GM18499 (cell line): Measurements from ENCODE around the gene REEP1.
"Not testable (repeated sequence)": the region's sequence is repeated elsewhere in the genome, so short reads cannot be mapped to it uniquely, and the experiment has no call there.

Experiments
- ATAC-seq: cut with Tn5 transposase; IDR thresholded peaks from one replicate; pipeline ENCODE4 v1.9.1; 2021; ENCODE audit warnings: moderate number of reproducible peaks; ENCODE audit not compliant: insufficient read depth, unreplicated experiment

REEP1 gene

DNA sequence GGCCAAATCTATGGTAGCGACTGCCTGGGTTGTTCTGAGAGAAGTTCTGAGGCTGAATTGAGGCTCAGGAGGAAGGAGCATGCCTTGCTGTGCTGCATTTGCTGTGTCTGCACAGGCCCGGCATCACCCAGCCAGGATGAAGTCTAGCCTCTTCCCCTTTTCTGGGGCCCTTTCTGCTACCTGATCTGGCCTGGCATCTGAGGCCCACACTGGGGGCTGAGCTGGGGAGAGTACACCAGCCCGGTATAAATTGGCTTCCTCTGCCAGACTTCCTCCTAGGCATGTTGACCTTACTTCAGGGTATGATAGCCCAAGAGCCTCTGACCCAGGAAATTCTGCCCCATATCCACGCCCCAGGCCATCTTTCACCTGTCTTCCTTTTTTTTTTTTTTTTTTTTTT lies 108.2 kb downstream of the REEP1 start:
- ATAC-seq: no peak

DNA sequence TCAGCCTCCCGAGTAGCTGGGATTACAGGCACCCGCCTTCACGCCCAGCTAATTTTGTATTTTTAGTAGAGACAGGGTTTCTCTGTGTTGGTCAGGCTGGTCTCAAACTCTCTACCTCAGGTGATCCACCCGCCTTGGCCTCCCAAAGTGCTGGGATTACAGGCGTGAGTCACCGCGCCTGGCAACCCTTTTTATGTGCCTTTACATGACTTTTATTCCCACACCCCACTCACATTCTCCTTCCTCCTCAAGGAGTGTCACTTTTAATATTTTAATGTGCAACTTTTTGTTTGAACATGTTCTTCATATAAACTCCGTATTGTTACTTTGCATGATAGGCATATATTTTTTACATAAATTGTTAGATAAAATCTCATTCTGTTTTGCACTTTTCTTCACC lies 108.9 kb downstream of the REEP1 start:
- not testable (repeated sequence) for ATAC-seq

- no peak for ATAC-seq
Measured at GRCh38 chr2:86227685-86228084, 109.7 kb downstream of the REEP1 start.

- ATAC-seq: no peak
Measured at GRCh38 chr2:86226636-86227520, 110.5 kb downstream of the REEP1 start.

GRCh38 chr2:86226070-86226469 lies 111.4 kb downstream of the REEP1 start:
- ATAC-seq: no peak

DNA sequence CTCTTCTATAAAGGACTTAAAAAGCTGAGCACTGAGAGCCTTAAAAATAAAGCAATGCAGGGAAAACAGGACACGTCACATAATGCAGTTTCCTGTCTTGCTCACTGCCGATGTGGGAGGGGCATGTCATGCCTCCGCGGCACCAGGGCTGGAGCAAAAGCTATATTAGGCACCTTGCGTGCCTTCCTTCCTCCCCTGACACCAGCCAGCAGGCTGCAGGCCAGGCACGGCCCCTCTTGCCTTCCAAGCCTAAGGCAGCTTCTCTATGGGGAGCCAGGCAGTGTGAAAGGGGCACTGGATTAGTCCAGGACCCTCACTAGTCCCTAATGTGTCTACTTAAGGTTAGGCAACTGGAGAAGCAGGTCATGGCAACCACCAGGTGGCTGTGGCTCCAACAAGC lies 111.8 kb downstream of the REEP1 start:
- ATAC-seq: no peak

- no peak for ATAC-seq
Measured at GRCh38 chr2:86224645-86225355, 112.6 kb downstream of the REEP1 start.

- no peak for ATAC-seq
Measured at GRCh38 chr2:86223927-86224560, 113.4 kb downstream of the REEP1 start.

- no peak for ATAC-seq
Measured at GRCh38 chr2:86223140-86223926, 114.1 kb downstream of the REEP1 start.

- ATAC-seq: no peak
Measured at GRCh38 chr2:86221066-86221684, 116.3 kb downstream of the REEP1 start.

DNA sequence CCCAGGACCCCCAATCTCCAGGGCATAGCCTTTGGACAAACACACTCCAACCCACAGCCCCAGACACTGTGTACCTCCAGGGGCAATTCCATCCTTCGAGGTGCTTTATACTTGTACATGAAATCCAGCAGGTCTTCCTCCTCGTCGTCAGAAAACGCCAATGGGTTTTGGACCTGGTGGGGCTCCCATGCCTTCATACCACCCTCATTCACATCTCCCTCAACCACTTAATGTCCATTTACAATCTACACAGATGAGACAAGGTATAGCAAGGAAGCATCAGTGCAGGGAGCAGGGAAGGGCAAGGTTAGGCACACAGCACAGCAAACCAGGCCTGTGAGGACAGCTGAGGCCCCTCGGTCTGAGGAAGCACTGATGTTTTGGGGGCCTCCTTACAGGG lies 117.5 kb downstream of the REEP1 start:
- ATAC-seq: no peak

- ATAC-seq: no peak
Measured at GRCh38 chr2:86218124-86218523, 119.3 kb downstream of the REEP1 start.

DNA sequence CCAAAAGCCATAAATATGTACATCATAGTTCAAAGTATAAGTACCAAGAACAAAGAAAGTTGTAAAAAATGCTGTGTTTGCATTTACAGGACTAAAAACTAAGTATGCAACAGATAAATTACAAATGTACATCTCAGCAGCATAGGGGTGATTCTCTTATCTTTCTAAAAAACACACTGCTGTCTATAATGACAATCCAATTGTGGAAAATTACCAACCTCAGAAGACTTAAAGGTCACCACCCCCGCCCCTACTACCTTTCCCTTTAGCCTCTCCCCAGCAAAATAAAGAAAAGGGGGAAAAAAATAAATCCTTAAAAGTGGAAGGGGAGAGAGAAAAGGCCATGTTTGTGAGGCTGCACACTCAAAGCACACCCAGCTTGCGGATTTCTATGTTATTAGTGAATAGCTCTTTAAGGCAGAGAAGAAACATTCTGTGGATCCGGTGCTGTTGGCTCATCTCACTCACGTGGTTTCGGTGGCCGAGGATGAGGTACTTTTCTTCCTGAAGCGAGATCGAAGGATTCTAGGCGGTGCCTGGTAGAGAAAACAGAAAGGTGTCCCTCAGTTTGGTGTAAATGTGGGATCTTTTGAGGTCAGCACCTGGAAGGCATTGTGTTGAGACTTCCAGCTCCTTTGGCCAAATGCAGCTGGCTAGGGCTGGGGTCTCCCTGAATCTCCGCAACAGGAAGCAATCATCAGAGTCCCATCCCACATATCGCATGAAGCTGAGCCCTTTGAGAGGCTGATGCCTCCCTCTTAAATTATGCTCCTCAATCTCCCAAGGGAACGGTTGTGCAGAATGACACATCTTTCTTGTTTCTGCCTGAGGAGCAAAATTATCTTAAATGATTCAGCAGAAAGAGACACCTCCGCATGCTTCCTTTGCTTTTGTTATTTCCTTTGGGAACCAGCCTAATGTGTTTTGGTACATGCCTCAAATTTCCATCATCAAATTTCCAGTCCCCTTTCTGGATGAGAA lies 120.6 kb downstream of the REEP1 start:
- ATAC-seq: no peak

DNA sequence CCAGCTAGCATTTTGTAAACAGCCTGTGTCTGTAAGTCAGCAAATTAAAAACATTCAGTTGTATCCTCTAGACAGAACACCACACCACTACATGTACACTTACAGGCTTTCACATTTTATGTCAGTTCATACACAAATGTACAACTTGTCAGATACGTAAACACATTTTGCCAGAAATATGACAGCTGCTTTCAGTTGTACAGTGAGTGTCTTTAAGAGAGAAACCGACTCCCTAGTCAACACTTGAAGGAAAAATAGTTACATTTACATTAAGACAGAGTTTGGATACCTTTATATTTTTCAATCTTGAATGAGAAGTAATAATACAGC lies 123.0 kb downstream of the REEP1 start:
- no peak for ATAC-seq

GRCh38 chr2:86213699-86214502 lies 123.5 kb downstream of the REEP1 start:
- no peak for ATAC-seq

DNA sequence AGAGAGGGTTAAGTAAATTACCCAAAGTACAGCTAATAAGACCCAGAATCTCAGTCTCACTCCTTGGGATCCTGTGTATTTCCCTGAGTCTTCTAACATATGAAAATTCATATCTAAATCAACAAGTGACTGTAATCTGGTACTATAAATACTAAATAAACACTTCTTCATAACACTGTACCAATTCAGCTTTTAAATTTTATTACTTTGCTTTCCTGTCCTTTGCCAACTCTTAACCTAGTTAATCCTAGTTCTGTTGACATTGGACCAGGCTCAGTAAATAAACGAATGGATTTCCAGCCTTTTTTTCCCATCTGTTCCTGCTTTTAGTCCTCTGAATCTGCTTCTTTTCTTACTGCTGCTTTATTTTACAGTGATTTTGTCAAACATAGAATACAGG lies 124.4 kb downstream of the REEP1 start:
- no peak for ATAC-seq

DNA sequence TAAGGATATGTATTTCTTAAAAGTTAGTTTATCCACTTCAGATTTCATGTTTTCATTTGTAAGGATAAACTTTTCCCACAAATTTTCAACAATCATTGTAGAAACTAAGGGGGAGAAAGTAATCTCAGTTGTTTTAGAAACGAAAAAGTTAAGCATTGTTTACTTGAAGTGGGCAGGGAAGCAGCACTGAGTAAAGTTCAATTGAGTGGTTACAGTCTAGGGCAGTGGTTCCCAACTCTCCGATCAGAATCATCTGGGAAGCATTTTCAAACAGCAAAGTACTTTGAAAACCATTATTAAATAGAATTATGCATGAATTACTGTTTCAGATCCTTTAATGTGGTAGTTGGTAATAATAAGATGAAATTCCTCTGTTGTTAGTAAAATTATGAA lies 125.6 kb downstream of the REEP1 start:
- no peak for ATAC-seq
